Neuronal stem cell (in vitro differentiated cells): ENCODE data around the gene ARL9.
"Not testable (repeated sequence)": the region's sequence is repeated elsewhere in the genome, so short reads cannot be mapped to it uniquely, and the experiment has no call there.

Experiments used
- DNase-seq: peaks from one replicate; pipeline ENCODE4 v3.0.0-alpha.2; 2013; ENCODE audit warnings: low spot score
- H2AFZ ChIP-seq: one replicate; pipeline ENCODE4 v1.6.1; 2013; ENCODE audit warnings: mild to moderate bottlenecking, low read length, inconsistent platforms
- H2AK5ac ChIP-seq: 2 replicates; pipeline ENCODE4 v1.6.1; 2013; ENCODE audit warnings: low read depth, mild to moderate bottlenecking, inconsistent platforms, low read length, moderate library complexity, mixed read lengths
- H2BK120ac ChIP-seq: 2 replicates; pipeline ENCODE4 v1.6.1; 2013; ENCODE audit warnings: low read depth, mild to moderate bottlenecking, inconsistent platforms, low read length, moderate library complexity, mixed read lengths
- H2BK12ac ChIP-seq: one replicate; pipeline ENCODE4 v1.6.1; 2013; ENCODE audit warnings: low read length, inconsistent platforms
- H2BK15ac ChIP-seq: 2 replicates; pipeline ENCODE4 v1.6.1; 2013; ENCODE audit warnings: mild to moderate bottlenecking, low read length, inconsistent platforms, mixed read lengths
- H2BK5ac ChIP-seq: one replicate; pipeline ENCODE4 v1.6.1; 2013; ENCODE audit warnings: inconsistent platforms, mild to moderate bottlenecking, low read length, moderate library complexity
- H3K14ac ChIP-seq: one replicate; pipeline ENCODE4 v1.6.1; 2013; ENCODE audit warnings: low read length, inconsistent platforms
- H3K18ac ChIP-seq: 2 replicates; pipeline ENCODE4 v1.6.1; 2013; ENCODE audit warnings: low read length, inconsistent platforms
- H3K23ac ChIP-seq: 2 replicates; pipeline ENCODE4 v1.6.1; 2013; ENCODE audit warnings: low read depth, mild to moderate bottlenecking, mixed read lengths, low read length, inconsistent platforms; ENCODE audit not compliant: poor library complexity
- H3K27ac ChIP-seq: replicated peaks from 3 replicates; pipeline ENCODE4 v1.5.1; 2013; ENCODE audit warnings: low read length, inconsistent platforms
- H3K27me3 ChIP-seq, 3 experiments: 2 replicates each; pipeline ENCODE4 v1.6.1; 2013; ENCODE audit warnings: low read length in 3 of 3, mild to moderate bottlenecking in 2 of 3, inconsistent platforms in 1 of 3, low read depth in 1 of 3, mixed read lengths in 1 of 3, moderate library complexity in 1 of 3; ENCODE audit not compliant: control insufficient read depth in 3 of 3, insufficient read depth in 3 of 3
- H3K36me3 ChIP-seq, 2 donors: replicated peaks in 1 of 2; 2 replicates each; pipeline ENCODE4 v1.6.1; 2013; ENCODE audit warnings: low read length in 2 of 2; ENCODE audit not compliant: control insufficient read depth in 2 of 2, insufficient read depth in 2 of 2
- H3K4ac ChIP-seq: 2 replicates; pipeline ENCODE4 v1.6.1; 2013; ENCODE audit warnings: inconsistent platforms, mild to moderate bottlenecking, low read length, moderate library complexity
- H3K4me1 ChIP-seq, 2 donors: 1 replicate in 1 of 2; 2 replicates in 1 of 2; pipeline ENCODE4 v1.6.1; 2013; ENCODE audit warnings: low read length in 2 of 2, low read depth in 1 of 2; ENCODE audit not compliant: control insufficient read depth in 2 of 2, insufficient read depth in 1 of 2
- H3K4me2 ChIP-seq: one replicate; pipeline ENCODE4 v1.6.1; 2013; ENCODE audit warnings: mild to moderate bottlenecking, low read length, inconsistent platforms; ENCODE audit not compliant: insufficient read depth, poor library complexity, severe bottlenecking
- H3K4me3 ChIP-seq, 2 donors: 2 replicates each; pipeline ENCODE4 v1.5.1; 2013; ENCODE audit warnings: low read length in 2 of 2, mild to moderate bottlenecking in 2 of 2, inconsistent platforms in 1 of 2, moderate library complexity in 1 of 2
- H3K79me1 ChIP-seq: one replicate; pipeline ENCODE4 v1.6.1; 2013; ENCODE audit warnings: low read depth, mild to moderate bottlenecking, inconsistent platforms, low read length, moderate library complexity
- H3K9ac ChIP-seq: one replicate; pipeline ENCODE4 v1.6.1; 2013; ENCODE audit warnings: mild to moderate bottlenecking, low read depth, low read length, inconsistent platforms; ENCODE audit not compliant: poor library complexity
- H3K9me3 ChIP-seq, 2 donors: replicated peaks in 1 of 2; 2 replicates each; pipeline versions ENCODE3 to v1.6.1; 2013; ENCODE audit warnings: low read length in 2 of 2, mild to moderate bottlenecking in 2 of 2, inconsistent platforms in 1 of 2, low read depth in 1 of 2, mixed read lengths in 1 of 2, moderate library complexity in 1 of 2; ENCODE audit not compliant: control insufficient read depth in 2 of 2, insufficient read depth in 1 of 2
- H4K8ac ChIP-seq: one replicate; pipeline ENCODE4 v1.6.1; 2013; ENCODE audit warnings: low read depth, mild to moderate bottlenecking, inconsistent platforms, low read length, moderate library complexity
- H4K91ac ChIP-seq: one replicate; pipeline ENCODE4 v1.6.1; 2013; ENCODE audit warnings: low read length, low read depth, mild to moderate bottlenecking, inconsistent platforms; ENCODE audit not compliant: poor library complexity
- WGBS, 2 donors: extraction: QIAGEN DNeasy Blood & Tissue Kit; methylation state at CpG; one replicate each; pipeline ENCODE4 v1.1.7; 2013; ENCODE audit warnings: missing lambda C conversion rate in 2 of 2, mixed read lengths in 1 of 2; ENCODE audit not compliant: insufficient read length in 2 of 2, insufficient replicate concordance in 1 of 2; ENCODE audit errors: extremely low coverage in 2 of 2; 5-methylcytosine and 5-hydroxymethylcytosine counted together

Gene ARL9

DNA sequence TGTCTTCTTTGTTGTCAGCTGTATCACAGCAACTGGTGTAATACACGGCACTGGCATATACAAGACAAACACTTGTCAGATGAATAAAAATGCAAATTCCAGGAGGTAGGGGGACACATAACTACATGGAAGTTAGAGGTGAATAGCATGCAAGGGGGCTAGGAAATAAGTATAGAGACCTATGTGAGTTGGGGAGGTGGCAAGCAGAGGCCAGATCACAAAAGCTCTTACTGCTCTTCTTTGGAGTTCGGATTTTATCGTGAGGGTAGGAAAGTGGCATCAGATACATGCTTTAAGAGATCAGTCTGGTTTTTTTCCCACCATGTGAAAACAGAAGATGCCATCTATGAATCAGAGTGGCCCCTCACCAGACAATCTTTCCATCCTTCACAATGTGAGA lies 41.0 kb upstream of the ARL9 start:
- no peak overlapping the region for H4K91ac ChIP-seq
- no peak for DNase-seq
- H3K79me1 ChIP-seq: peaks cover 2% of the 10 kb centered on the region
- H2BK15ac ChIP-seq: no peak overlapping the region
- H4K8ac ChIP-seq: no peak overlapping the region
- H2BK5ac ChIP-seq: no peak overlapping the region
- H3K23ac ChIP-seq: no peak overlapping the region
- peaks cover 0 to 6% of the 10 kb centered on the region in 2 donors for H3K4me1 ChIP-seq
- H3K9ac ChIP-seq: no peak overlapping the region
- no CpG with 5 or more reads among the region's 3 CpGs for WGBS, 2 donors
- no peak overlapping the region for H2AK5ac ChIP-seq
- no peak overlapping the region for H3K14ac ChIP-seq
- no peaks in the 10 kb centered on the region for H3K9me3 ChIP-seq
- no peak overlapping the region for H3K4me2 ChIP-seq
- H3K36me3 ChIP-seq: peaks cover 15 to 54% of the 10 kb centered on the region in 2 donors
- H2BK12ac ChIP-seq: no peak overlapping the region
- H3K4ac ChIP-seq: no peak overlapping the region
- no peak overlapping the region for H3K4me3 ChIP-seq
- H2BK120ac ChIP-seq: no peak overlapping the region
- H3K27me3 ChIP-seq: no peaks in the 10 kb centered on the region
- no peak overlapping the region for H3K27ac ChIP-seq
- no peak overlapping the region for H3K18ac ChIP-seq
- H2AFZ ChIP-seq: no peak overlapping the region

DNA sequence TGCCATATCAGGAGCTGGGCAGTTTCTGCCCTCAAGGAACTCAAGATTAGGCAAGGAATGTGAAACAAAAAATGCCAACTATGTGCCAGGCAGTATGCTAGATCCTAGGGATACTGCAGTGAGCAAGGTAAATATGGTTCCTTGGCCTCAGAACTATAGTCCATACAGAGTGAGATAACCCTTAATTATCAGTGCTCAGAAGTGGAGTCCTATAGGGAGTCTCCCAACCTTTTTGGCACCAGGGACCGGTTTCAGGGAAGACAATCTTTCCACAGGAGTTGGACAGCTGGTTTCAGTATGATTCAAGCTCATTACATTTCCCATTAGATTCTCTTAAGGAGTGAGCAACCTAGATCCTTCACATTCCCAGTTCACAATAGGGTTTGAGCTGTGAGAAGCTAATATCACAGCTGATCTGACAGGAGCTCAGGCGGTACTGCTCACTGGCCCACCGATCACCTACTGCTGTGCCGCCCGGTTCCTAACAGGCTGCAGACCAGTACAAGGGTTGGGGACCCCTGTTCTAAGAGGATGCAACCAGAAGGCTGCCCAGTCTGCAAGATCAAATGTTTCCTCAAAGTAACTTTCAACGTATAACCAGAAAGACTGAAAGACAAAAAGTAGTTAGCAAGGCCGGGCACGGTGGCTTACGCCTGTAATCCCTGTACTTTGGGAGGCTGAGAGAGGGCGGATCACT lies 39.8 kb upstream of the ARL9 start:
- Histone ChIP-seq H3K79me1 (peaks cover 2% of the 10 kb centered on the region), H3K36me3 (peaks cover 7 to 54% of the 10 kb centered on the region in 2 donors), H3K27ac (no peak overlapping the region), H3K23ac (no peak overlapping the region), H4K8ac (no peak overlapping the region), H3K18ac (no peak overlapping the region), H2BK5ac (no peak overlapping the region), H2BK120ac (no peak overlapping the region), H3K4me2 (peak overlapping the region; percentile 40), H3K9ac (no peak overlapping the region), H3K4me3 (peak overlapping the region in 1 of 2 donors; percentile 79), H4K91ac (no peak overlapping the region), H2BK15ac (no peak overlapping the region), H2BK12ac (no peak overlapping the region), H3K14ac (no peak overlapping the region), H2AK5ac (no peak overlapping the region), H3K27me3 (no peaks in the 10 kb centered on the region), H3K9me3 (no peaks in the 10 kb centered on the region), H3K4me1 (peaks cover 0 to 6% of the 10 kb centered on the region in 2 donors), H3K4ac (no peak overlapping the region), H2AFZ (no peak overlapping the region)
- DNase-seq: no peak
- no CpG with 5 or more reads among the region's 10 CpGs for WGBS, 2 donors

DNA sequence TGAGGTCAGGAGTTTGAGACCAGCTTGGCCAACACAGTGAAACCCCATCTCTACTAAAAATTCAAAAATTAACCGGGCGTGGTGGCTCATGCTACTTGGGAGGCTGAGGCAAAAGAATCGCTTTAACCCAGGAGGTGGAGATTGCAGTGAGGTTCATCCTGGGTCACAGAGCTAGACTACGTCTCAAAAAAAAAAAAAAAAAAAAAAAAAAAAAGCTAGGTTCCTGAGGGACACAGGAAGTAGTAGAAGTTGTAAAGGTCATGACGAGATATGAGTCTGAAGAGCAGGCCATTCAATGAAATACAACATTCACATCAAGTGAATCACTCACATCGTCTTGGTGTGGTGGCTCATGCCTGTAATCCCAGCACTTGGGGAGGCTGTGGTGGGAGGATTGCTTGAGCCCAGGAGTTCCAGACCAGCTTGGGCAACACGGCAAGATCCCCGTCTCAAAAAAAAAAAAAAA lies 39.3 kb upstream of the ARL9 start:
- peak overlapping the region; percentile 71 to 79 for H3K4me3 ChIP-seq
- H2BK5ac ChIP-seq, H4K8ac ChIP-seq, H3K4ac ChIP-seq, H3K4me1 ChIP-seq, H2AFZ ChIP-seq, H2BK120ac ChIP-seq, H3K79me1 ChIP-seq, H3K18ac ChIP-seq, H3K27me3 ChIP-seq, DNase-seq, H2BK12ac ChIP-seq, H3K9me3 ChIP-seq, H3K27ac ChIP-seq, H2BK15ac ChIP-seq, H3K9ac ChIP-seq, H2AK5ac ChIP-seq, H3K23ac ChIP-seq, H3K14ac ChIP-seq, H4K91ac ChIP-seq: not testable (repeated sequence)
- H3K4me2 ChIP-seq: peak overlapping the region; percentile 70
- peaks cover 5 to 54% of the 10 kb centered on the region in 2 donors for H3K36me3 ChIP-seq
- WGBS, 2 donors: no CpG with 5 or more reads among the region's 8 CpGs

DNA sequence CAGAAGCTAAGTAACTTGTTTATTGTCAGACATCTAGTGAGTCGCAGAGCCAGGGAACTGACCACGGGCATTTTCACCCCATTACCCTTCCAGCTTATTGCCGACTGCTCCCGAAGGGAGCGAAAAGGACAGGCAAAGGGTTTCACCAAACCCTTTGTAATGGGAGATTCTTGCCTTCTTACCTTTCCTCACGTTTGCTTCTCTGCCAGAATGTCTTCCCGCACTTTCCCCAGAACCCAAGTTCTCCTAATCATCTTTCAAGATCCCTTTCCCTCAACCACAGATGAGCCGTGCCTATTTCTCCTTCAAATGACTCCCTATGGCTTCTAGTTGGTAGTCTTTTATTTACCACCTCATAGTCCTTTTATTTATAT lies 38.7 kb upstream of the ARL9 start:
- H2AFZ ChIP-seq: peak overlapping the region; percentile 92
- H3K4me3 ChIP-seq: peak overlapping the region; percentile 79 to 92
- DNase-seq: no peak
- no peak overlapping the region for H2BK15ac ChIP-seq
- H3K4ac ChIP-seq: no peak overlapping the region
- no peaks in the 10 kb centered on the region for H3K27me3 ChIP-seq
- no peak overlapping the region for H2AK5ac ChIP-seq
- H4K8ac ChIP-seq: no peak overlapping the region
- no peak overlapping the region for H3K18ac ChIP-seq
- peaks cover 7 to 54% of the 10 kb centered on the region in 2 donors for H3K36me3 ChIP-seq
- peak overlapping the region; percentile 92 for H2BK5ac ChIP-seq
- peak overlapping the region; percentile 62 for H3K27ac ChIP-seq
- H3K9ac ChIP-seq: no peak overlapping the region
- H4K91ac ChIP-seq: no peak overlapping the region
- H3K4me1 ChIP-seq: peaks cover 0 to 6% of the 10 kb centered on the region in 2 donors
- H3K9me3 ChIP-seq: no peaks in the 10 kb centered on the region
- no peak overlapping the region for H3K23ac ChIP-seq
- H2BK12ac ChIP-seq: no peak overlapping the region
- peaks cover 2% of the 10 kb centered on the region for H3K79me1 ChIP-seq
- H3K4me2 ChIP-seq: peak overlapping the region; percentile 70
- WGBS, 2 donors: no CpG with 5 or more reads among the region's 8 CpGs
- no peak overlapping the region for H2BK120ac ChIP-seq
- no peak overlapping the region for H3K14ac ChIP-seq
